Subcutaneous adipose tissue (tissue), 4 donors: ENCODE data around the gene USP7. TPM values are rescaled to one million over a fixed set of nuclear protein-coding genes. Genes with fewer than 3 reads are reported as not detected.

Experiments
- CTCF ChIP-seq: fragments of 450-650 bp; IDR thresholded peaks from one replicate; pipeline ENCODE4 v1.5.1; 2016; ENCODE audit warnings: low read depth, mild to moderate bottlenecking, control low read depth, antibody characterized with exemption, moderate library complexity
- total RNA-seq, 4 donors: library from RNA; depleted of rRNA; stranded (reverse); fragments of >200 nt; gene quantifications; one replicate each; pipeline ENCODE4 v1.1.0, GENCODE V29; 2016

Gene USP7
- total RNA-seq, 4 donors from 2014 or later: 75.7 to 158 (median 85.1) TPM

GRCh38 chr16:8874388-8874787, 89.3 kb downstream of the USP7 start:
- no peak for TF ChIP-seq CTCF

- TF ChIP-seq CTCF: no peak
Observed at GRCh38 chr16:8872967-8873865, 90.5 kb downstream of the USP7 start.

GRCh38 chr16:8872071-8872470, 91.6 kb downstream of the USP7 start:
- no peak for TF ChIP-seq CTCF

- no peak for TF ChIP-seq CTCF
Observed at GRCh38 chr16:8869212-8869987, 94.3 kb downstream of the USP7 start.

GRCh38 chr16:8868416-8869211, 95.1 kb downstream of the USP7 start, which contains the start of gene CARHSP1:
TSS of gene CARHSP1 (minus strand) at chr16:8869006. CDS start at chr16:8859328, 9,678 bp downstream.
- TF ChIP-seq CTCF: no peak

- no peak for TF ChIP-seq CTCF
Observed at GRCh38 chr16:8867932-8868415, 95.7 kb downstream of the USP7 start.
